ENCODE measurements around the gene COL26A1.

COL26A1 gene

DNA sequence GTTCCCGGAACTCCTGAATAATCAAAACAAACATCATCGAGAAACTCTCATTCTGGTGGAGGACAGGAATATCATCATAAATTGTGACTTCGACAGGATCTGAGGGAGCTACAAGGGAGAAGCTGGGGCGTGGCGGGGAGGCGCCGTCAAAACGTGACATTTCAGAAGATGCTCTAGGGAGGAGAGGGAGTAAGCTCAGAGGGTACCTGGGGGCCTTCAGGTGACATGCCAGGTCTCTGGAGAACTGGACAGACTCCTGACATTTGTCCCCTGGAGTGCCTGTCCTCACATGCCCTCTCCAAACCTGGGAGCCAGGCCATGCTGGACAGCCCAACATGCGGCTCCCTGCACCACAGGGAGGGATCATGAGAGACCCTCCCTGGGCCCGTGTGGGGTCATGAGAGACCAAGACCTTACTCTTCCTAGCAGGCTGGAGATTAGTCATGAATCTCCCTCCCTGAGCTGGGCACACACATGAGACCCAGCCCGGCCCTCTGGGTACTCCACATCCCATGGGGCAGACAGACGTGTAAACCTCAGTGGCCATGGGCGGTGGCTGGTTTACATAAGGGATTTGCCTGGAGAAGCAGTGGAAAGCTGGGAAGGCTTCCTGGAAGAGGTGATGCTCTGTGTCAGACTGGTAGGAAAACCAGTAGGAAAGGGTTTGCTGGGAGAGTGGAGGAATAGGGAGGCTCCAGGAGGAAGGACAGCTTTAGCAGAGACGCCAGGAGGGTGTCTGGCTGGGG is 185.4 kb downstream of the COL26A1 start:
- H3K23ac ChIP-seq (ENCODE audit: low read length): no peak overlapping the region

DNA sequence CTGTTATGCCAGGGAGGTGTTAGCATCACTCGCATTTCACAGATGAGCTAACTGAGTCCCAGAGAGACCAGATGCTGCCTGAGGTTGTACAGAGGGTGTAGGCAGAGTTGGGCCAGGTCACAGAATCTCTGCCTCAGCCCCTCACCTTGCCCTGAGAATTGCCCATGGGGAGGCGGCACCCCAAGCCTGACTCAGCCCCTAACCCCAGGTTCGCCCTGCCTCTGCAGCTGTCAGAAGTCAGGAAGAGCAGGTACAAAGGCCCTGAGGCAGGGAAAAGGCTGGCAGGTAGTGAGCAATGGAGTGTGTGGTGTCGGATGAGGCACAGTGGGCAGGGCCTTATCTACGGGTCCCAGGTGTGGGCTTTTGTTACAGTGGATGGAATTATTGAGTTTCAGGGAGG is 187.1 kb downstream of the COL26A1 start:
- Histone ChIP-seq H3K27ac (ENCODE audit: low read depth, low read length) (no peak overlapping the region), H4K5ac (ENCODE audit: low read length) (no peak overlapping the region), H3K18ac (ENCODE audit: low read length) (no peak overlapping the region), H3K56ac (ENCODE audit: low read length) (no peak overlapping the region), H2BK5ac (ENCODE audit: low read length) (no peak overlapping the region), H3K4me3 (ENCODE audit: low read length) (no peak overlapping the region), H3K4me2 (ENCODE audit: low read length) (no peak overlapping the region), H3K4ac (ENCODE audit: low read depth, low read length) (no peak overlapping the region), H3K4me1 (ENCODE audit: control insufficient read depth, low read depth, low read length) (no peaks in the 10 kb centered on the region), H3K27me3 (ENCODE audit: insufficient read depth, low read length, poor library complexity) (no peaks in the 10 kb centered on the region), H2BK15ac (replicated peaks; ENCODE audit: low read depth) (no peak overlapping the region), H3K79me1 (ENCODE audit: low read length) (no peaks in the 10 kb centered on the region), H3K36me3 (ENCODE audit: control insufficient read depth, insufficient read depth, low read length) (no peaks in the 10 kb centered on the region), H4K8ac (ENCODE audit: low read depth, low read length) (no peak overlapping the region), H3K23ac (ENCODE audit: low read length) (no peak overlapping the region), H2BK120ac (ENCODE audit: low read depth, low read length) (no peak overlapping the region), H3K9ac (ENCODE audit: low read length) (no peak overlapping the region), H2AK5ac (ENCODE audit: low read length) (no peak overlapping the region), H3K79me2 (ENCODE audit: control insufficient read depth, insufficient read depth, low read length) (no peaks in the 10 kb centered on the region)
- no peak for DNase-seq
- WGBS (ENCODE audit: extremely low coverage, insufficient coverage, low lambda C conversion rate): no CpG with 5 or more reads among the region's 5 CpGs

More for the DNA sequence above, 185.4 kb downstream of the COL26A1 start:
- H3K4ac ChIP-seq (ENCODE audit: low read depth, low read length): no peak overlapping the region
- H3K27ac ChIP-seq (ENCODE audit: low read depth, low read length): no peak overlapping the region
- H3K18ac ChIP-seq (ENCODE audit: low read length): no peak overlapping the region
- H3K4me1 ChIP-seq (ENCODE audit: control insufficient read depth, low read depth, low read length): no peaks in the 10 kb centered on the region
- WGBS (ENCODE audit: extremely low coverage, insufficient coverage, low lambda C conversion rate): no CpG with 5 or more reads among the region's 14 CpGs
- H3K4me3 ChIP-seq (ENCODE audit: low read length): no peak overlapping the region
- H2AK5ac ChIP-seq (ENCODE audit: low read length): no peak overlapping the region
- no peak overlapping the region for H3K9ac ChIP-seq (ENCODE audit: low read length)
- no peak overlapping the region for H2BK5ac ChIP-seq (ENCODE audit: low read length)
- H3K79me1 ChIP-seq (ENCODE audit: low read length): no peaks in the 10 kb centered on the region
- H2BK15ac ChIP-seq (replicated peaks; ENCODE audit: low read depth): no peak overlapping the region
- DNase-seq: no peak
- no peak overlapping the region for H3K4me2 ChIP-seq (ENCODE audit: low read length)
- H2BK120ac ChIP-seq (ENCODE audit: low read depth, low read length): no peak overlapping the region
- no peaks in the 10 kb centered on the region for H3K27me3 ChIP-seq (ENCODE audit: insufficient read depth, low read length, poor library complexity)
- no peak overlapping the region for H4K5ac ChIP-seq (ENCODE audit: low read length)
- H3K56ac ChIP-seq (ENCODE audit: low read length): no peak overlapping the region
- no peak overlapping the region for H4K8ac ChIP-seq (ENCODE audit: low read depth, low read length)
- H3K36me3 ChIP-seq (ENCODE audit: control insufficient read depth, insufficient read depth, low read length): no peaks in the 10 kb centered on the region
- no peaks in the 10 kb centered on the region for H3K79me2 ChIP-seq (ENCODE audit: control insufficient read depth, insufficient read depth, low read length)

DNA sequence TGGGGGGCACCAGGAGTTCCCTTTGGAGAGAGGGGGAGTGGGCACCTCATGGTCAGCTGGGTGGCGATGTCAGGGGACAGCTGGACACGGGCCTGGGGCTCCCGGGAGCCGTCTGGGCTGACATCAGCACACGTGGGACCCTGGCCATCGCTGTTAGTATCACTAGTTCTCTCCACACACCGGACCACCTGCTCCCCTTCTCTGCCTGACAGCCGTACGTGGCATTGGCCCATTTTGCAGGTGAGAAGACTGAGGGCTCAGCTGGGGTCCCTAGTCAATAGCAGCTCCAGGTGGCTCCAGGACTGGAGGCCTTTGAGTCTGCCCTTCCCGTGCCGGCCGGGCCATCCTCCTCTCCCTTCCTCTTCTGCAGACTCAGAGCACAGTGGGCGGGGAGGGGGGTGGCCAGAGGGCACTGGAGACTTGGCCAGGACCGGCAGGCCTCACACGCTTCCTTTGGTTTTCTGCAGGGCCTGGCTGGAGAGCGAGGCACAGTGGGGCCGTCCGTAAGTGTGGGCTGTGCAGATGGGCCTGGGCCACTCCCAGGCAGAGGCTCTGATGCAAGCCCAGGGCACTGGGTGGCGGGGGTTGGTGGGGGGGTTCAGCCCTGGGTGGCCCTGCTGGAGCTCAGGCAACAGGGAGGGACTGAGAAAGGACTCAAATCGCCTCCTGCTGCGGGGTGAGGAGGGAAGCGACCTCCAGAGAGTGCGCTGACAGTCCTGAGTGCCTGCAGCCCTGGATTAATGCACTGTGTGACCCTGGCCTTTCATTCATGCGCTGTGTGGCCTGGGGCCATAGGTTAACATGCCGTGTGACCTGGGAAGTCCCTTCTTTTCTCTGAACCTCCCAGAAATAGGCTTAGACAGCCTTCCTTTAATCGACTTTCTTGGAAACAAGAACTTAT is 188.2 kb downstream of the COL26A1 start:
- H2AK5ac ChIP-seq (ENCODE audit: low read length): no peak overlapping the region
- H3K56ac ChIP-seq (ENCODE audit: low read length): no peak overlapping the region
- no peak overlapping the region for H3K4me3 ChIP-seq (ENCODE audit: low read length)
- no peaks in the 10 kb centered on the region for H3K36me3 ChIP-seq (ENCODE audit: control insufficient read depth, insufficient read depth, low read length)
- no peak overlapping the region for H2BK15ac ChIP-seq (replicated peaks; ENCODE audit: low read depth)
- no peak overlapping the region for H3K27ac ChIP-seq (ENCODE audit: low read depth, low read length)
- H3K27me3 ChIP-seq (ENCODE audit: insufficient read depth, low read length, poor library complexity): no peaks in the 10 kb centered on the region
- no peak overlapping the region for H2BK120ac ChIP-seq (ENCODE audit: low read depth, low read length)
- no peaks in the 10 kb centered on the region for H3K79me1 ChIP-seq (ENCODE audit: low read length)
- WGBS (ENCODE audit: extremely low coverage, insufficient coverage, low lambda C conversion rate): no CpG with 5 or more reads among the region's 26 CpGs
- H3K79me2 ChIP-seq (ENCODE audit: control insufficient read depth, insufficient read depth, low read length): no peaks in the 10 kb centered on the region
- H3K4me2 ChIP-seq (ENCODE audit: low read length): no peak overlapping the region
- no peak overlapping the region for H4K5ac ChIP-seq (ENCODE audit: low read length)
- H4K8ac ChIP-seq (ENCODE audit: low read depth, low read length): no peak overlapping the region
- no peak overlapping the region for H3K18ac ChIP-seq (ENCODE audit: low read length)
- H3K9ac ChIP-seq (ENCODE audit: low read length): no peak overlapping the region
- DNase-seq: no peak
- no peaks in the 10 kb centered on the region for H3K4me1 ChIP-seq (ENCODE audit: control insufficient read depth, low read depth, low read length)
- H3K23ac ChIP-seq (ENCODE audit: low read length): no peak overlapping the region
- H2BK5ac ChIP-seq (ENCODE audit: low read length): no peak overlapping the region
- no peak overlapping the region for H3K4ac ChIP-seq (ENCODE audit: low read depth, low read length)

DNA sequence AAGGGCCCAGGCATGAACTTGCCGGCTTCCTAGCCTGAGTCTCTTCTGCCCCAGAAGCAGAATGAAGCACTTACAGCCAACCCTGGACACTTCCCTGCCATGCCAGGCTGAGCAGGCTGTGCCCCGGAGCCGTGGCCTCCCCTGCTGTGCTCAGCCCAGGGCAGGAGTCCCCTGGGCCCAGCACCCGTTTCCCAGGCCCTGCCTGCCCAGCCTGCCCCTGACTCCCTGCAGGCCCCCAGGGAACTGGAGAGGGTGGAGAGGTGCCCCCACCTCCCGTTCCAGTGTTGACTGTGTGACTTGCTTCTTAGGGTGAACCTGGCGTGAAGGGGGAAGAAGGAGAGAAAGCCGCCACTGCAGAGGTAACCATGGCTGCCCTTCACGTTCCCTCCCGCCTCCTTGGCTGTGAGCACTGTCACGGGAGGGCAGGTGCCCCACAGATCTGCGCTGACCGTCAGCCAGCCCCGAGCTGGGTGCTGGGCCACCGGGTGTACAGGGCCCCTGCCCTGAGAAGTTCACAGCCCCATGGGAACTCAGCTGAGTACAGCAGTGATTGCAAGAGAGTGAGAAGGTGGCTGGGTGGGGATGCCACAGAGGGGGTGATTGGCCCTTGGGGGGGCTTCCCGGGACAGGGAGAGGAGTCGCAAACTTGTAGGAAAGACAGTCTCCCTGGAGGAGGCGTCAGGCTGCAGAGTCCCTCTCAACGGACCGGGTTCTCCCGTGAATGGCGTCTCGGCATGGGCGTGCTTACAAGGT is 190.5 kb downstream of the COL26A1 start:
- Histone ChIP-seq H2AK5ac (ENCODE audit: low read length) (no peak overlapping the region), H3K4me2 (ENCODE audit: low read length) (no peak overlapping the region), H2BK5ac (ENCODE audit: low read length) (no peak overlapping the region), H3K4me1 (ENCODE audit: control insufficient read depth, low read depth, low read length) (no peaks in the 10 kb centered on the region), H2BK15ac (replicated peaks; ENCODE audit: low read depth) (no peak overlapping the region), H3K18ac (ENCODE audit: low read length) (no peak overlapping the region), H3K36me3 (ENCODE audit: control insufficient read depth, insufficient read depth, low read length) (no peaks in the 10 kb centered on the region), H3K27me3 (ENCODE audit: insufficient read depth, low read length, poor library complexity) (no peaks in the 10 kb centered on the region), H2BK120ac (ENCODE audit: low read depth, low read length) (no peak overlapping the region), H3K56ac (ENCODE audit: low read length) (no peak overlapping the region), H3K27ac (ENCODE audit: low read depth, low read length) (no peak overlapping the region), H3K4me3 (ENCODE audit: low read length) (no peak overlapping the region), H3K4ac (ENCODE audit: low read depth, low read length) (no peak overlapping the region), H3K79me1 (ENCODE audit: low read length) (no peaks in the 10 kb centered on the region), H3K23ac (ENCODE audit: low read length) (no peak overlapping the region), H3K9ac (ENCODE audit: low read length) (no peak overlapping the region), H3K79me2 (ENCODE audit: control insufficient read depth, insufficient read depth, low read length) (no peaks in the 10 kb centered on the region), H4K8ac (ENCODE audit: low read depth, low read length) (no peak overlapping the region), H4K5ac (ENCODE audit: low read length) (no peak overlapping the region)
- no CpG with 5 or more reads among the region's 23 CpGs for WGBS (ENCODE audit: extremely low coverage, insufficient coverage, low lambda C conversion rate)
- DNase-seq: no peak

DNA sequence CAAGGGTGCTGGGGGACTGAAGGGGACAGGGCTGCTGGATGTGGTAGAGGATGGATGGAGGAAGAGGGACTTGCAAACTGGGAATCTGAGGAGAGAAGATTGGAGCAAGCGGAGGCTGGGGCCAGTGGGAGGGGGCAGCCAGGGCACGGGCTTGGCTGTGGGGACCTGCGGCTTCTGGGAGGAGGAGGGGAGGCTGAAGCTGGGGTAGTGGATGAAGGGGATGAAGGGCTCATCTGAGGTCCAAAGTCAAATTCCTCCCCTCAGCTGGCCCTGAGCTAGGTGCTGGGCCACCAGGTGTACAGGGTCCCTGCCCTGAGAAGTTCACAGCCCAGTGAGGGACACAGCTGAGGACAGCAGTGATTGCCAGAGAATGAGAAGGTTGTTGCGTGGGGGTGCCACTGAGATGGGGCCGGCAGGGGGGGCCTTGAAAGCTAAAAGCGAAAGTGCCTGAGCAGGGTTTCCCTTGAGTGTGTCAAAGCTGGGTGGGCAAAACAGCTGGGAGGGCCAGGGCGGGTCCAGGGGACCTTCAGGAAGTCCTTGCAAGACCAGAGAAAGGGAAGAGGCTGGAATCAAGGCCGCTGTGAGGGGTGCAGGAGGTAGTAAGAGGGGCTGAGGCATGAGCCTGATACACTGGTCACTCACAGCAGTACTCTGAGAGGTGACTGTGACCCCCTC is 191.2 kb downstream of the COL26A1 start:
- no peaks in the 10 kb centered on the region for H3K36me3 ChIP-seq (ENCODE audit: control insufficient read depth, insufficient read depth, low read length)
- H2BK120ac ChIP-seq (ENCODE audit: low read depth, low read length): no peak overlapping the region
- no peak overlapping the region for H3K56ac ChIP-seq (ENCODE audit: low read length)
- H3K27me3 ChIP-seq (ENCODE audit: insufficient read depth, low read length, poor library complexity): no peaks in the 10 kb centered on the region
- H2BK15ac ChIP-seq (replicated peaks; ENCODE audit: low read depth): no peak overlapping the region
- no peak for DNase-seq
- no peak overlapping the region for H2BK5ac ChIP-seq (ENCODE audit: low read length)
- no peaks in the 10 kb centered on the region for H3K79me2 ChIP-seq (ENCODE audit: control insufficient read depth, insufficient read depth, low read length)
- no peak overlapping the region for H3K27ac ChIP-seq (ENCODE audit: low read depth, low read length)
- H3K4me2 ChIP-seq (ENCODE audit: low read length): no peak overlapping the region
- H3K4me1 ChIP-seq (ENCODE audit: control insufficient read depth, low read depth, low read length): no peaks in the 10 kb centered on the region
- H3K9ac ChIP-seq (ENCODE audit: low read length): no peak overlapping the region
- no peaks in the 10 kb centered on the region for H3K79me1 ChIP-seq (ENCODE audit: low read length)
- H2AK5ac ChIP-seq (ENCODE audit: low read length): no peak overlapping the region
- H3K23ac ChIP-seq (ENCODE audit: low read length): no peak overlapping the region
- H3K18ac ChIP-seq (ENCODE audit: low read length): no peak overlapping the region
- H3K4ac ChIP-seq (ENCODE audit: low read depth, low read length): no peak overlapping the region
- H4K8ac ChIP-seq (ENCODE audit: low read depth, low read length): no peak overlapping the region
- H3K4me3 ChIP-seq (ENCODE audit: low read length): no peak overlapping the region
- H4K5ac ChIP-seq (ENCODE audit: low read length): no peak overlapping the region
- no CpG with 5 or more reads among the region's 8 CpGs for WGBS (ENCODE audit: extremely low coverage, insufficient coverage, low lambda C conversion rate)

Data from mesendoderm (in vitro differentiated cells).